ENCODE results near the gene SGPP2.

The SGPP2 gene

DNA sequence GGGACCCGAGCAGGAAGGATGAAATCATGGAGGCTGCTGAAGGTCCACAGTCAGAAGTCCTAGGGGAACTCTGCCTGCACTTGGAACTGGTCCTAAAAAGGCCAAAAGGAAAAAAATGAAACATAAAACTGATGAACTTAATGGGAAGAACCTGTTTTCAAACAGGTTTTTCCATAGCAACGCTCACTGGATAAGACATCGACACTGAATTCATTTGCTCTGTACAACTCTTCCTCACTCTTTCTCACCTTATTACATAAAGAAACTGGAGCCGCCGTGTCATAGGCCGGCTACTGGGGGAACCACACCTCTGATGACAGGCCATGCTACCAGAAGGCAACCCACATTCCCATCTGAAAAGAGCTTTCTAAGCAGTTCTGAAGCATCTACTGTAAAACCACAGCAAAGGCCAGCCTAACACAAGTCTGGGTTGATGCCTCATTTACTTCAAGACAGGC is 147.9 kb downstream of the SGPP2 start:
- no peaks in the 10 kb centered on the region for H3K9me3 ChIP-seq (replicated peaks; ENCODE audit: insufficient read depth, low read length)
- peaks cover 39% of the 10 kb centered on the region for H3K79me2 ChIP-seq (ENCODE audit: low read length)
- peaks cover 6% of the 10 kb centered on the region for H3K36me3 ChIP-seq (replicated peaks; ENCODE audit: insufficient read depth, low read length)
- H3K27me3 ChIP-seq (replicated peaks; ENCODE audit: insufficient read depth, low read length) = no peaks in the 10 kb centered on the region
- peak overlapping the region; percentile 67 for H3K27ac ChIP-seq (ENCODE audit: low read length)
- H2AFZ ChIP-seq (ENCODE audit: low read length) = no peak overlapping the region
- H3K9ac ChIP-seq (ENCODE audit: low read length) = 0 out of 2 replicates have a peak overlapping the region, but pooled peaks have one; percentile 2
- peak; percentile 78 for DNase-seq
- no peaks in the 10 kb centered on the region for H4K20me1 ChIP-seq (ENCODE audit: insufficient read depth, low read length)
- peaks cover 20% of the 10 kb centered on the region for H3F3A ChIP-seq (ENCODE audit: insufficient read depth, low read length)
- no peaks in the 10 kb centered on the region for H3K9me2 ChIP-seq (replicated peaks; ENCODE audit: insufficient read depth, low read length)
- H3K4me1 ChIP-seq (ENCODE audit: low read length) = peaks cover 29% of the 10 kb centered on the region
- no peak overlapping the region for H3K4me3 ChIP-seq (ENCODE audit: low read length)
- peak overlapping the region; percentile 14; the same call in 1 of the 2 replicates for H3K4me2 ChIP-seq (ENCODE audit: low read depth, low read length)
- TF ChIP-seq EZH2 (optimal IDR thresholded peaks at IDR 0.05; ENCODE audit: low read depth, low read length) = no peak
- TF ChIP-seq, protein P1, sequence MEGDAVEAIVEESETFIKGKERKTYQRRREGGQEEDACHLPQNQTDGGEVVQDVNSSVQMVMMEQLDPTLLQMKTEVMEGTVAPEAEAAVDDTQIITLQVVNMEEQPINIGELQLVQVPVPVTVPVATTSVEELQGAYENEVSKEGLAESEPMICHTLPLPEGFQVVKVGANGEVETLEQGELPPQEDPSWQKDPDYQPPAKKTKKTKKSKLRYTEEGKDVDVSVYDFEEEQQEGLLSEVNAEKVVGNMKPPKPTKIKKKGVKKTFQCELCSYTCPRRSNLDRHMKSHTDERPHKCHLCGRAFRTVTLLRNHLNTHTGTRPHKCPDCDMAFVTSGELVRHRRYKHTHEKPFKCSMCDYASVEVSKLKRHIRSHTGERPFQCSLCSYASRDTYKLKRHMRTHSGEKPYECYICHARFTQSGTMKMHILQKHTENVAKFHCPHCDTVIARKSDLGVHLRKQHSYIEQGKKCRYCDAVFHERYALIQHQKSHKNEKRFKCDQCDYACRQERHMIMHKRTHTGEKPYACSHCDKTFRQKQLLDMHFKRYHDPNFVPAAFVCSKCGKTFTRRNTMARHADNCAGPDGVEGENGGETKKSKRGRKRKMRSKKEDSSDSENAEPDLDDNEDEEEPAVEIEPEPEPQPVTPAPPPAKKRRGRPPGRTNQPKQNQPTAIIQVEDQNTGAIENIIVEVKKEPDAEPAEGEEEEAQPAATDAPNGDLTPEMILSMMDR (IDR thresholded peaks at IDR 0.05; ENCODE audit: low read length) = no peak
- TF ChIP-seq EZH2phosphoT487 (IDR thresholded peaks at IDR 0.05; ENCODE audit: low read length) = no peak

DNA sequence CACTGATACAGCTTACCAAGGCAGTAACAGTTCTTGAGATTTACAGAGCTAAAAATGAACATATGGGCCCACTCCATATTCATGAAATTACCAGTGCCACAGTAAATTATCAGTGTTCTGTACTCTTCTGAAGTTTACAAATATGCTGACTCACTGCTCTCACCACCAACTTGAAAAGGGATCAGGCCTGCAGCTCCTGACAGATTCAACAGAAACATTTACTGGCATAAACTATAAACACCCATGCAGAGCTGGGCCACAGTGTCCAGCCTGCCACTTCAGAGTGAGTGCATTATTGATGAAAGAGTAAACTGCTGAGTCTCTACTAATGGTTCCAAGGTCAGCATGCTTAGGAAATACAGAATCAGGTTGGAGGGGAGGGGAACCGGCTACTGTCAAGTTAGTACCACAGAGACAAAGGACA is 148.4 kb downstream of the SGPP2 start:
- DNase-seq = no peak
- H3K27ac ChIP-seq (ENCODE audit: low read length) = peak overlapping the region; percentile 67
- TF ChIP-seq, protein P1 (IDR thresholded peaks at IDR 0.05; ENCODE audit: low read length) = no peak
- TF ChIP-seq EZH2 (optimal IDR thresholded peaks at IDR 0.05; ENCODE audit: low read depth, low read length) (no peak), EZH2phosphoT487 (IDR thresholded peaks at IDR 0.05; ENCODE audit: low read length) (no peak)
- no peak overlapping the region for H2AFZ ChIP-seq (ENCODE audit: low read length)
- no peaks in the 10 kb centered on the region for H3K9me2 ChIP-seq (replicated peaks; ENCODE audit: insufficient read depth, low read length)
- peaks cover 6% of the 10 kb centered on the region for H3K36me3 ChIP-seq (replicated peaks; ENCODE audit: insufficient read depth, low read length)
- H3K79me2 ChIP-seq (ENCODE audit: low read length) = peaks cover 43% of the 10 kb centered on the region
- no peaks in the 10 kb centered on the region for H3K27me3 ChIP-seq (replicated peaks; ENCODE audit: insufficient read depth, low read length)
- peaks cover 29% of the 10 kb centered on the region for H3K4me1 ChIP-seq (ENCODE audit: low read length)
- H3F3A ChIP-seq (ENCODE audit: insufficient read depth, low read length) = peaks cover 20% of the 10 kb centered on the region
- H3K9me3 ChIP-seq (replicated peaks; ENCODE audit: insufficient read depth, low read length) = no peaks in the 10 kb centered on the region
- H3K9ac ChIP-seq (ENCODE audit: low read length) = 0 out of 2 replicates have a peak overlapping the region, but pooled peaks have one; percentile 2
- no peak overlapping the region for H3K4me3 ChIP-seq (ENCODE audit: low read length)
- H3K4me2 ChIP-seq (ENCODE audit: low read depth, low read length) = peak overlapping the region; percentile 14; the same call in 1 of the 2 replicates
- no peaks in the 10 kb centered on the region for H4K20me1 ChIP-seq (ENCODE audit: insufficient read depth, low read length)

DNA sequence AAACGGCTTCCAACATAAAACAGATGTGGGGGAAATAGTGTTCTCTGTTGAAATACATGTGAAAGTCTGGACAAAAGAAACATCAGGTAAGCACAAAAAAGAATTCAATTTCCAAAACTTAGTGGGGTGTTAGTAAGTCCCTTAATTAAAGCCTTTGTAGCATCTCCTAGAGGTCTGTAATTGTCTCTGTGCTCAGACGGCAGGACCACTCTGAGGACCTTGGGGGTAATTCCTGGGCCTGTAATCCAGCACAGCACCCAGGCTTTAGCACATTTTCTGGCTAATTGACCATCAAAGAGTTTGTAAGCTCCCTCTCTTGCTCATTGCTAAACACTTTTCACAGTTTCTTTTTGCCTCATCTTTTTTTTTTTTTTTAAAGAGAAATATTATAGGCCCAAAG is 151.3 kb downstream of the SGPP2 start:
- no peak overlapping the region for H3K9ac ChIP-seq (ENCODE audit: low read length)
- H3K27ac ChIP-seq (ENCODE audit: low read length) = no peak overlapping the region
- H3K79me2 ChIP-seq (ENCODE audit: low read length) = peaks cover 63% of the 10 kb centered on the region
- DNase-seq = no peak
- no peaks in the 10 kb centered on the region for H3K9me2 ChIP-seq (replicated peaks; ENCODE audit: insufficient read depth, low read length)
- TF ChIP-seq EZH2phosphoT487 (IDR thresholded peaks at IDR 0.05; ENCODE audit: low read length) (no peak), EZH2 (optimal IDR thresholded peaks at IDR 0.05; ENCODE audit: low read depth, low read length) (no peak)
- TF ChIP-seq, protein P1 (IDR thresholded peaks at IDR 0.05; ENCODE audit: low read length) = no peak
- H3K4me1 ChIP-seq (ENCODE audit: low read length) = peaks cover 34% of the 10 kb centered on the region
- no peaks in the 10 kb centered on the region for H3K9me3 ChIP-seq (replicated peaks; ENCODE audit: insufficient read depth, low read length)
- peaks cover 6% of the 10 kb centered on the region for H3K36me3 ChIP-seq (replicated peaks; ENCODE audit: insufficient read depth, low read length)
- H3K27me3 ChIP-seq (replicated peaks; ENCODE audit: insufficient read depth, low read length) = no peaks in the 10 kb centered on the region
- no peak overlapping the region for H2AFZ ChIP-seq (ENCODE audit: low read length)
- H3K4me3 ChIP-seq (ENCODE audit: low read length) = no peak overlapping the region
- H3F3A ChIP-seq (ENCODE audit: insufficient read depth, low read length) = peaks cover 20% of the 10 kb centered on the region
- no peaks in the 10 kb centered on the region for H4K20me1 ChIP-seq (ENCODE audit: insufficient read depth, low read length)
- no peak overlapping the region for H3K4me2 ChIP-seq (ENCODE audit: low read depth, low read length)
